ENCODE measurements around the gene RNF31. TPM values are rescaled to one million over a fixed set of nuclear protein-coding genes. Genes with fewer than 3 reads are reported as not detected.
A peak's percentile ranks its signal among the peaks of the same experiment; 100 is the strongest.
"Not testable (repeated sequence)": the region's sequence is repeated elsewhere in the genome, so short reads cannot be mapped to it uniquely, and the experiment has no call there.

The RNF31 gene
- total RNA-seq, 1 donor from 2014 or later, result 95.6 TPM

DNA sequence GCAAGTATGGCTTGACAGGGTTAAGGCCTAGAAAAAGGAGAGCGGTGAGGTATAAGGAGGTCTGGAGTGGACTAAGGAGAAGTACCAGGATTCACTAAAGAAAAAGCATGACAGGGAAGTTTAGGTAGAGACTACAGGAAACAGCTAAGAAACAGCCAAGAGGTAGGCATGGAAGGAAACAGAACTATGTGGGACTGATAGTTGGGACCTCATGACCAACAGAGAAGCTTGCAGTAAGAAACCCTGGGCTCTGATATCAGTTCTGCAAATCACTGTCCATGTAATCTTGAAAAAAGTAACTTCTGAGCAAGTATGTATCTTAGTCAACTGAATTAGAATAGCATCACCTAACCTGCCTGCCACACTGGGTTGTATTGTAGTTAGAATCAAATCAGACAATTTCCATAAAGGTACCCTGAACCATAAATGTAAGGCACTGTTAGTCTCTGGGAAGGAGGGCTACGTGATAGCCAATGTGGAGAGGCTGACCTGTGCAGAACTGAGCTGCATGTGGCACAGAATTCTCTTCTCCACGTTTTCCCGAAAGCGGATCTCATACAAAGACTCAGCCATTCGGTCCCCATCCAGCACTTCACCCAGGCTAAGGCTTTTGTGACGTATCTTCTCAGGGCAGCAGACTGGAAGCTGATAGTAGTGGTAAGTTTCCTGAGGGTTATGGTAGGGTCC lies 47.0 kb downstream of the RNF31 start:
- intact Hi-C loops (cut with micrococcal nuclease), result no loop called here
- Mint-ChIP-seq H3K27ac (peak overlapping the region; percentile 96), H3K27me3 (no peaks in the 10 kb centered on the region), H3K4me1 (peaks cover 49% of the 10 kb centered on the region), H3K36me3 (ENCODE audit: low read depth) (peaks cover 57% of the 10 kb centered on the region), H3K4me3 (peak overlapping the region; percentile 87), H3K9me3 (no peaks in the 10 kb centered on the region)
- DNase-seq, result no peak

DNA sequence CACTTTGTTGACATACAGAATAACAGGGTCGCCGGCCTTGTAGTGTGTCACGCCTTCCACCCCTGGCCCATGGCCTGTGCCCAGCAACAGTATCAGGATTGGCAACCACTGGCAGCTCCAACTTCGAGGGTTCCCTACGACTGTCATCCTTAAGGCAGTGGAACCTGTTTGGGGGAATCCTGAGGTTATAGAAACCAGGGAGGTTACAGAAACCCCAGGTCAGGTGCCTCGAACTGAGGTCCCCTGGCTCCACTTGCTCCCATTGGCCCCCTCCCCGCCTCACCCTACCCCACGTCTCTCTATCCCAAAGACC lies 47.5 kb downstream of the RNF31 start:
- DNase-seq, result no peak
- Mint-ChIP-seq H3K27ac (peak overlapping the region; percentile 96), H3K4me3 (peak overlapping the region; percentile 87), H3K4me1 (peaks cover 46% of the 10 kb centered on the region), H3K36me3 (ENCODE audit: low read depth) (peaks cover 58% of the 10 kb centered on the region), H3K9me3 (no peaks in the 10 kb centered on the region), H3K27me3 (no peaks in the 10 kb centered on the region)
- intact Hi-C loops (cut with micrococcal nuclease), result loop anchor here (1.0 kb wide), 2 partner anchors 18 to 81 kb away; partner anchors contain the start of genes CHMP4A, DCAF11 and NRL

DNA sequence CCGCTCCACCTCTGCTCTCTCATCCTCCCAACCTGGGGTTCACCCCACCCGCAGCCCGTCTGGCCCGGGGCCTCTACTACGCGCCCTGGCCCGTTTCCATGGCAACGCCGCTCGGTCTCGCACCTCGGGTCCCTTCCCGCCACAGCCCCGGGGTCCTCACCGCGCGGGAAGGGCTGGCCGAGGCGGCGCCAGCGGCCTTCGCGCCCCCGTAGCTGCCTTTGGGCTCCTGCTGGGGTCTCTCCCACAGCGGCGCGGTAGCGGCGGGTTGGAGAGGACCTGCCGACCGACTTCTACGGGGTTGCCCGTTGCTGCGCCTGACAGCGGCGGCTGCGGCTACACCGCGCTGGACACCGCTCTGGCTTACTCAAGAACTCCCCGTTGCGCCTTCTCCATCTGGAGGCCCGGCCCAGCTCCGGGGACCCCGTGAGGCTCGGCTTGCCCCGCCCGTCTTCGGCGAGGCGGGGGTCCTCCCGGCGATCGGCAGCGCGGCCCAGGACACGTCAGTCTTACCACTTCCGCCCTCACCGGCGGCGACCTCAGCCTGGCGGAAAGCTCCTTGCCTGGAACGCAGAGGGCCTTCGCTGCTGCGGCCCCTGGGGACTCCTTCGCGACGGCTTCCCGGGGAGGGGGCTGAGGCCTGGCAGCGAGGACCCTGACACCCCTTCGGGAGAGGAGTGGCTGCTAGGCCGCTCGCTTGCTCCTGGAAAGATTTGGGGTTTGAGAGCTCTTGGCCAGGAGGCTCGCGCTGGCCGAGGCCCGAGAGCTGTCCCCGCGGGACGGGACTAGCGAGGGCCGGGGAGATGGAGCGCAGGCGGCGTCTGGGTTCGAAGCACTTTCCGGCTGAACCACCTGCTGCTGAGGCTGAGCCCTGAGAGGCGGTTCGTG lies 48.1 kb downstream of the RNF31 start, which contains the start of gene TM9SF1:
Gene TM9SF1 (minus strand): TSS at position 256 of the 885 bp plus-strand sequence. CDS start 422 bp downstream, outside the sequence.
- intact Hi-C loops (cut with micrococcal nuclease), result loop anchor here (1.0 kb wide), 2 partner anchors 18 to 81 kb away; partner anchors contain the start of genes CHMP4A, DCAF11 and NRL
- H3K27ac Mint-ChIP-seq, result peak within 1 kb of the TSS; percentile 96
- H3K36me3 Mint-ChIP-seq (ENCODE audit: low read depth), result peaks cover 58% of the 10 kb centered on the region
- H3K4me1 Mint-ChIP-seq, result peaks cover 46% of the 10 kb centered on the region
- H3K9me3 Mint-ChIP-seq, result no peaks in the 10 kb centered on the region
- peak; percentile 97 for DNase-seq
- H3K4me3 Mint-ChIP-seq, result peak within 1 kb of the TSS; percentile 87
- no peaks in the 10 kb centered on the region for H3K27me3 Mint-ChIP-seq

DNA sequence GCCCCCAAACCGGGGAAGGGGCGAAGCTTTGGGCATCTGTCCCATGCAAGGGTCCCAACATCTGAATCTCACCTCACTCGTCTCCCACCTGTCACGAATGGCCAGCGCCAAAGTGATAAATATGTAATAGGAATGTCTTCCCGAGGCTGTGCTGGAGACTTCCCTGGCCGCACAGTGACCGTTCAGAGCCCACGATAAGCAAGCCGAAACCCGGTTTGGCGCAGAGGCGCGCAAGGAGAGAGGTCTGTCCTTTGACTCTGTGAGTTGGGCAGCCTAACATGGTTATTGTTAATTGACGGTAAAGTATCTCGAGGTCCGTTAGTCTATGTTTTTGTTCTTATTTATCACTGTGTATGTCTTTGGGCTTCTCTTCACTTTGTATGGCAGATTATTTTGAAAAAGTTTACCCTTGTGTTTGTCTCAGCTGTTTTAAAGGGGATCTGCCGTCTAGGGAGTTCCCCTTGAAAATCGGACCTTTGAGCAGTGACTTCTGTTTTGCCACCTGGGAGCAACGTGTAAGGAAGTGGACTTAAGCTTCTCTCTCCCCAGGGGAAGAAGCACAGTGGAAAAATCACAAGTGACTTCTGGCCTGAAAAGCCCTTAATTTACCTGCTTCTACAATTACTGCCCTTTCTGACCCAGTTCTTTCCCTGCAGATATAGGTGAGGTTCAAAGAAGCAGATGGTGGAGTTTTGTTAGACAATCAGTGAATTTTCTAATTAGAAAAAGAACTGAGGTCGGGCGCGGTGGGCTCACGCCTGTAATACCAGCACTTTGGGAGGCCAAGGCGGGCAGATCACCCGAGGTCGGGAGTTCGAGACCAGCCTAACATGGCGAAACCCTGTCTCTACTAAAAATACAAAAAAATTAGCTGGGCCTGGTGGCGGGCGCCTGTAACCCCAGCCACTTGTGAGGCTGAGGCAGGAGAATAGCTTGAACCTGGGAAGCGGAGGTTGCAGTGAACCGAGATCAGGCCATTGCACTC lies 49.1 kb downstream of the RNF31 start:
- peaks cover 48% of the 10 kb centered on the region for H3K4me1 Mint-ChIP-seq
- peaks cover 59% of the 10 kb centered on the region for H3K36me3 Mint-ChIP-seq (ENCODE audit: low read depth)

DNA sequence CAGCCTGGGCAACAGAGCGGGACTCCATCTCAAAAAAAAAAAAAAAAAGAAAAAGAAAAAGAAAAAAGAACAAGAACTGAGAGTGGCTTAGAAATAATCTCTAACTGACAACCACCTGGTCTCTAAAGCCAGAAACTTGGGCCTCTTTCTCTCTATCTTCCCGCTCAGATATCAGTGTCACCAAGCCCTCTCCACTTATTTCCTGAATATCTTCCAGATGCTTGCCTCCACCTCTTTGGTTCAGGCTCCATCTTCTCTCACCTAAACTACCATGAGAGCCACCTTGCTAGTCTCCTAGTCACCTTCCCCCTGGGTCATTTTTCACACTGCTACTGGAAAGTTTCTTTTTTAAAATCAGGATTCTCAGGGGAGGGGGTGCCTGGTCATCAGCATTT lies 49.8 kb downstream of the RNF31 start:
- peak overlapping the region; percentile 87 for H3K4me3 Mint-ChIP-seq
- H3K27me3 Mint-ChIP-seq, result no peaks in the 10 kb centered on the region
- peaks cover 5% of the 10 kb centered on the region for H3K9me3 Mint-ChIP-seq
- peaks cover 60% of the 10 kb centered on the region for H3K36me3 Mint-ChIP-seq (ENCODE audit: low read depth)
- intact Hi-C loops (cut with micrococcal nuclease), result no loop called here
- peaks cover 47% of the 10 kb centered on the region for H3K4me1 Mint-ChIP-seq
- DNase-seq, result no peak
- peak overlapping the region; percentile 65 for H3K27ac Mint-ChIP-seq

More for the DNA sequence above, 49.1 kb downstream of the RNF31 start:
- Mint-ChIP-seq H3K27ac (peak overlapping the region; percentile 96), H3K9me3 (peaks cover 1% of the 10 kb centered on the region), H3K27me3 (no peaks in the 10 kb centered on the region), H3K4me3 (peak overlapping the region; percentile 87)
- intact Hi-C loops (cut with micrococcal nuclease), result no loop called here
- DNase-seq, result peak; percentile 60

DNA sequence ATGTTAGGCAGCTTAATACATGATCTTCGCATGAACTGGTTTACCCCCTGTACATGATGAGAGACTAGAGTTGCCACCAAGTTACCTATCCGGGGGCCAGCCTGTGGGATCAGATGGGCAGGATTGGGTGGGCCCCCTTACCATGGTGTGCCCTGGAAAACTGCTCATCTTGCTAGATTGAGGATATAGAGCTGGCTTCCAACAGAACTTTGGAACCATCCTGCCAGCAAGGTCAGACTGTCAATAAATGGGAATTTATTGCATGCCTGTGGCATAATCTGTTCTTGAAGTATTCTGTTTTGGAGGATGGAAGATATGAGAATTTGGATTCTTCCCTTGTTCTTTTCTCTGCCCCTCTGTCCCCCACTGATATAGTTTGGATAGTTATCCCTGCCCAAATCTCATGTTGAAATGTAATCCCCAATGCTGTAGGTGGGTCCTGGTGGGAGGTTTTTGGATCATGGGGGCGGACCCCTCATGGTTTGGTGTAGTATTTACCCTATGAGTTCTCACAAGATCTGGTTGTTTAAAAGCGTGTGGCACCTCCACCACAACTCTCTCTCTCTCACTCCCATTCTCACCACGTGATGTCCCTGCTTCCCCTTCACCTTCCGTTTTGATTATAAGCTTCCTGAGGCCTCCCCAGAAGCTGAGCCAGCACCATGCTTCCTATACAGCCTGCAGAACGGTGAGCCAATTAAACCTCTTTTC lies 51.7 kb downstream of the RNF31 start:
- H3K4me3 Mint-ChIP-seq, result peak overlapping the region; percentile 11
- H3K27me3 Mint-ChIP-seq, result no peaks in the 10 kb centered on the region
- peaks cover 64% of the 10 kb centered on the region for H3K36me3 Mint-ChIP-seq (ENCODE audit: low read depth)
- H3K4me1 Mint-ChIP-seq, result peaks cover 39% of the 10 kb centered on the region
- H3K9me3 Mint-ChIP-seq, result peaks cover 11% of the 10 kb centered on the region
- intact Hi-C loops (cut with micrococcal nuclease), result no loop called here
- H3K27ac Mint-ChIP-seq, result peak overlapping the region; percentile 21
- DNase-seq, result no peak

DNA sequence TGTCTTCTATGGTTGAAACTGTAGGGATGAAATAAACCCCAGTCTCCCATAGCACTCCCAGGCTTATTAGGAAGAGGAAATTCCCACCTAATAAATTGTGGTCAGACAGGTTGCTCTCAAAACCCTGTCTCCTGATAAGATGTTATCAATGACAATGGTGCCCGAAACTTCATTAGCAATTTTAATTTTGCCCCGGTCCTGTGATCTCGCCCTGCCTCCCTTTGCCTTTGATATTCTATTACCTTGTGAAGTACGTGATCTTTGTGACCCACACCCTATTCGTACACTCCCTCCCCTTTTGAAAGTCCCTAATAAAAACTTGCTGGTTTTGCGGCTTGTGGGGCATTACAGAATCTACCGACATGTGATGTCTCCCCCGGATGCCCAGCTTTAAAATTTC lies 55.2 kb downstream of the RNF31 start:
- H3K27ac Mint-ChIP-seq; H3K27me3 Mint-ChIP-seq; intact Hi-C loops (cut with micrococcal nuclease); DNase-seq; H3K4me3 Mint-ChIP-seq: not testable (repeated sequence)
- peaks cover 29% of the 10 kb centered on the region for H3K4me1 Mint-ChIP-seq
- peaks cover 11% of the 10 kb centered on the region for H3K9me3 Mint-ChIP-seq
- H3K36me3 Mint-ChIP-seq (ENCODE audit: low read depth), result peaks cover 76% of the 10 kb centered on the region

DNA sequence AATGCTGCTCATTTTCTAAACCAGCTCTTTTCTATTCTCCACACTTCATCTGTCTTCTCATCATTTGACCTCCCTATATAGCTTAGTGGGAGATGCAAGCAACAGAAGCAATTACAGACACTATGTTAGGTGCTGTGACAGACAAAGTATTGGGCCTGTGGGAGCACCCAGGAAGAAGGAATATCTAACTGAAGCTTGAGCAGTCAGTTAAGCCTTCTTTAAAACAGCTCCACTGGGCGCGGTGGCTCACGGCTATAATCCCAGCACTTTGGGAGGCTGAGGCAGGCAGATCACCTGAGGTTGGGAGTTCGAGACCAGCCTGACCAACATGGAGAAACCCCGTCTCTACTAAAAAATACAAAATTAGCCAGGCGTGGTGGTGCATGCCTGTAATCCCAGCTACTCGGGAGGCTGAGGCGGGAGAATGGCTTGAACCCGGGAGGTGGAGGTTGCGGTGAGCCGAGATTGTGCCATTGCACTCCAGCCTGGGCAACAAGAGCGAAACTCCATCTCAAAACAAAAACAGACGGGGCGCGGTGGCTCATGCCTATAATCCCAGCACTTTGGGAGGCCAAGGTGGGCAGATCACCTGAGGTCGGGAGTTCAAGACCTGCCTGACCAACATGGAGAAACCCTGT lies 56.1 kb downstream of the RNF31 start:
- Mint-ChIP-seq H3K9me3 (peaks cover 11% of the 10 kb centered on the region), H3K36me3 (ENCODE audit: low read depth) (peaks cover 81% of the 10 kb centered on the region), H3K4me1 (peaks cover 28% of the 10 kb centered on the region)
- H3K4me3 Mint-ChIP-seq; H3K27ac Mint-ChIP-seq; DNase-seq; intact Hi-C loops (cut with micrococcal nuclease); H3K27me3 Mint-ChIP-seq: not testable (repeated sequence)

DNA sequence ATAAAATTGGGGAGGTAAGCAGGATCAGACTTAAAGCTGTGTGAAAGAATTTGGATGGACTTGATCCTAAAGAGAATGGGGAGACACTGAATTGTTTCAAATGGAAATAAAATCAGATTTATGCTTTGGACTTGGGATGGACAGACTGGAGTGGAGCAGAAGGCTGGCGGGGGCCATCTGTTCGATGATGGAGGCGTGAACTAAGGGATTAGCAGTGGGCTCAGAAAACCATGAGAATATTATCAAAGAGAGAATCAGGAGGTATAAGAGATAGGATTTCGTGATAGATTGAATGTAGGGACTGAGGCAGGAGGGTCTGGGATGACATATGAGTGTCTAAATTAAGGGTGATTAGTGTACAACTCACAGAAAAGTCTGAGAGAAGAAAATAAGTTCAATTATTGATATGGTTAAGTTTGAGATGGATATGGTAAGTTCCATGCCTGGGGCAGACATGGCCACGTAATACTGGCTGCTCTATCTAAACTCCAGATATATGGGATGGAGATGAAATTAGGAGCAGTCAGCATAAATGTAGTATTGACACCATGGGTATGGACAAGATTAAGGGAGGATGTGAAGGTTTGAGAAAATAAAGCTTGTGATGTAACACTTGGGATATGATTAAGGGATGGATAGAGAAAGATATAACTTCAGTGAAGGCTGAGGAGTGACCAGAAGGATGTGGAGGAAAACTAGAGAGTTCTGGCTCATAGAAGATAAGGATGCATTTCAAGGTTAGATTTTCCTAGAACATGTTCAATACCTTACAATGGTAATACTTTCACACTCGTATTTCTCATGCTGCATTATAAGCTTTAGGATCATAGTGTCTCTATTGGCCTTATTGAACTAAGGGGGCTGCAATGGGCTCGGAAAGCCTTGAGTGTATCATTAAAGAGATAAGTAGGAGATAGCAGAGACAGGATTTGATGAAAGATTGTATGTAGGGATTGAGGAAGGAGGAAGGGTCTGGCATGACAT lies 57.2 kb downstream of the RNF31 start:
- no peak overlapping the region for H3K27ac Mint-ChIP-seq
- no peak overlapping the region for H3K4me3 Mint-ChIP-seq
- DNase-seq, result no peak
- H3K4me1 Mint-ChIP-seq, result peaks cover 21% of the 10 kb centered on the region
- H3K9me3 Mint-ChIP-seq, result peaks cover 11% of the 10 kb centered on the region
- intact Hi-C loops (cut with micrococcal nuclease), result no loop called here
- H3K36me3 Mint-ChIP-seq (ENCODE audit: low read depth), result peaks cover 77% of the 10 kb centered on the region
- H3K27me3 Mint-ChIP-seq, result no peaks in the 10 kb centered on the region

DNA sequence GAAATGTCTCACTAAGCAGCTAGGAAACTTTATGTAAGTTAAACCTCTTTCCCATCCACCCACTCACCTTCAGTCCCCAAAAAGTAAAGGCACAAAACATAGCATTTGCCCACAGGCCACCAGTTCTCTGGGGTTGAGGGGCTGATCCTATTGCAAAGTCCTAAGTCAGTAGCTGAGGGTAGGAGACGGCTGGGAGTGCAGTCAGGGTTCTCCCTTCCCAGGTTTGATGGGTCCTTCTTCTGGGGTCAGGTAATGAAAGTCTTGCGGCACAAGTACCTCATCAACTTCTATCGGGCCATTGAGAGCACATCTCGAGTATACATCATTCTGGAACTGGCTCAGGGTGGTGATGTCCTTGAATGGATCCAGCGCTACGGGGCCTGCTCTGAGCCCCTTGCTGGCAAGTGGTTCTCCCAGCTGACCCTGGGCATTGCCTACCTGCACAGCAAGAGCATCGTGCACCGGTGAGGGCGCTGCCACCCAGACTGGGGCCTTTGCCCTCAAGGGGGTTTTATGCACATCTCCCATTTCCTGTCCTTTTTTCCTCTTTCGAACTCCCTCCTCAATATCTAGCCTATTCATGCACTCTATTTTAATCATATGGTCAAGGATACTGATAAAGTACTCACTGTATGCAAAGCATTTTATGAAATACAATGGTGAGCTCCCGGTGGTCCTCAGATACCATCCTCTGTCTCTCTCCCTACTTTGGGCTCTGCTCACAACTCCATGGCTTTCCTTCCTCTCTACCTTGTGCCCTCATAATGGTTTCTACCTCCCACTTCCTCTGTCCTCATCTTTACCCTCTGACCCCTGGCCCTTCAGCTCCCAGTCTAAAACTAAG lies 59.2 kb downstream of the RNF31 start:
- no peak overlapping the region for H3K27ac Mint-ChIP-seq
- peaks cover 25% of the 10 kb centered on the region for H3K4me1 Mint-ChIP-seq
- H3K27me3 Mint-ChIP-seq, result no peaks in the 10 kb centered on the region
- DNase-seq, result no peak
- H3K4me3 Mint-ChIP-seq, result no peak overlapping the region
- intact Hi-C loops (cut with micrococcal nuclease), result no loop called here
- H3K36me3 Mint-ChIP-seq (ENCODE audit: low read depth), result peaks cover 81% of the 10 kb centered on the region
- H3K9me3 Mint-ChIP-seq, result peaks cover 9% of the 10 kb centered on the region

DNA sequence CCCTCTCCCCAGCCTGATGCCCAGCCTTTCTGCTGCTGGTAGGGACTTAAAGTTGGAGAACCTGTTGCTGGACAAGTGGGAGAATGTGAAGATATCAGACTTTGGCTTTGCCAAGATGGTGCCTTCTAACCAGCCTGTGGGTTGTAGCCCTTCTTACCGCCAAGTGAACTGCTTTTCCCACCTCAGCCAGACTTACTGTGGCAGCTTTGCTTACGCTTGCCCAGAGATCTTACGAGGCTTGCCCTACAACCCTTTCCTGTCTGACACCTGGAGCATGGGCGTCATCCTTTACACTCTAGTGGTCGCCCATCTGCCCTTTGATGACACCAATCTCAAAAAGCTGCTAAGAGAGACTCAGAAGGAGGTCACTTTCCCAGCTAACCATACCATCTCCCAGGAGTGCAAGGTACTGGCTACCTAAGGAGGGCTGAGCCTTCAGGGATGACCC lies 59.8 kb downstream of the RNF31 start:
- Mint-ChIP-seq H3K9me3 (peaks cover 6% of the 10 kb centered on the region), H3K4me1 (peaks cover 29% of the 10 kb centered on the region)

More for the DNA sequence above, 59.8 kb downstream of the RNF31 start:
- no peaks in the 10 kb centered on the region for H3K27me3 Mint-ChIP-seq
- H3K27ac Mint-ChIP-seq, result no peak overlapping the region
- intact Hi-C loops (cut with micrococcal nuclease), result no loop called here
- H3K36me3 Mint-ChIP-seq (ENCODE audit: low read depth), result peaks cover 78% of the 10 kb centered on the region
- no peak for DNase-seq
- no peak overlapping the region for H3K4me3 Mint-ChIP-seq
